ENCODE data around the gene MST1R. TPM values are rescaled to one million over a fixed set of nuclear protein-coding genes. Genes with fewer than 3 reads are reported as not detected.
A peak's percentile ranks its signal among the peaks of the same experiment; 100 is the strongest.

The MST1R gene
- total and polyA plus RNA-seq, 9 of the 15 experiments (the other 6 are each of a cell fraction or from before 2014, with no cell fraction given), result 1.3 to 10.0 (median 3.8) TPM

DNA sequence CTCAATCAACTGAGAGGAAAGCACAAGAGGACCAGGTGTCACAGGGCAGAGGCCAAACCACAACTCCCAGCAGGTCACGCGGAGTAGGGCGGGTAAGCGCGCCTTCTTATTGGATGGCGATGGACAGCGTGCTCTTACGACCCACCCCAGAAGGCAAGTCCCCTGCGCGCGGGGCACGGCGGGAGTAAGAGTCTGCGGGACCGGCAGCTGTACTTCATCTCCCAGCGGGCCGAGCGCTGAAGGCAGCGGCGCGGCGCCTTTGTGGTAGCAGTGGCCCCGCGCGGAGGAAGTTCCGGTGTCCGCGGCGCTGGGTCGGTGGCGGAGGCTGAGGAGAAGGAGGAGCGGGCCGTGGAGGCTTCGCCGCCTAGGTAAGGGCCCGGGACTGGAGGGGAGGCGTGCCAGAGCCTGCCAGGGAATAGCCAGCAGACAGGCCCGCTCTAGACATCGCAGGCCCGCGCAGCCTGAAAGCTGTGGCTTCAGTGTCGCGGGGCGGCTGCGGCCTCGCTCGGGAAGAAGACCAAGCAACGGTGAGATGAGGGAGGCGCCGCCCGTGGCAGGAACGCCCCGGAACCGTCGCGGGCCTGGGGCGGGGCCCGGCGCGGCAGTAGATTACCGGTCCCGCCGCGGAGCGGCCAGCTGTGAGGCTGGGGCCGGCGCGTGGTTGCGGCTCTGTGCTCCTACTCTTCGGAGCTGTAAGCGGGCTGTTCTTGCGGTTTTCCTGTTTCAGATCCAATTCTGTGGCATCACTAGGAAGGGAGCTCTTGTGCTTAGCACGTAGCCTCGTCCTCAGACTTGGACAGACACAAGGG, 36.4 kb upstream of the MST1R start, which contains the start of gene RBM6 (continued):
- TF ChIP-seq, protein P1, sequence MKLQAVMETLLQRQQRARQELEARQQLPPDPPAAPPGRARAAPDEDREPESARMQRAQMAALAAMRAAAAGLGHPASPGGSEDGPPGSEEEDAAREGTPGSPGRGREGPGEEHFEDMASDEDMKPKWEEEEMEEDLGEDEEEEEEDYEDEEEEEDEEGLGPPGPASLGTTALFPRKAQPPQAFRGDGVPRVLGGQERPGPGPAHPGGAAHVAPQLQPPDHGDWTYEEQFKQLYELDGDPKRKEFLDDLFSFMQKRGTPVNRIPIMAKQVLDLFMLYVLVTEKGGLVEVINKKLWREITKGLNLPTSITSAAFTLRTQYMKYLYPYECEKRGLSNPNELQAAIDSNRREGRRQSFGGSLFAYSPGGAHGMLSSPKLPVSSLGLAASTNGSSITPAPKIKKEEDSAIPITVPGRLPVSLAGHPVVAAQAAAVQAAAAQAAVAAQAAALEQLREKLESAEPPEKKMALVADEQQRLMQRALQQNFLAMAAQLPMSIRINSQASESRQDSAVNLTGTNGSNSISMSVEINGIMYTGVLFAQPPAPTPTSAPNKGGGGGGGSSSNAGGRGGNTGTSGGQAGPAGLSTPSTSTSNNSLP (IDR thresholded peaks at IDR 0.05; ENCODE audit: borderline replicate concordance, low read depth, low read length), result no peak
- no peak for TF ChIP-seq CC2D1A (IDR thresholded peaks at IDR 0.05)
- no peak for TF ChIP-seq ESRRB (CRISPR knock-in tag; IDR thresholded peaks at IDR 0.05; ENCODE audit: borderline replicate concordance)
- TF ChIP-seq SETDB1 (IDR thresholded peaks at IDR 0.05; ENCODE audit: low read length), result peak; percentile 34
- TF ChIP-seq ZKSCAN8 (CRISPR knock-in tag; IDR thresholded peaks at IDR 0.05), result no peak
- TF ChIP-seq CSDE1 (IDR thresholded peaks at IDR 0.05), result no peak
- TF ChIP-seq DACH1 (IDR thresholded peaks at IDR 0.05; ENCODE audit: partially characterized antibody), result peak; percentile 76
- no peak for TF ChIP-seq ZNF124 (CRISPR knock-in tag; IDR thresholded peaks at IDR 0.05)
- TF ChIP-seq, protein P2, sequence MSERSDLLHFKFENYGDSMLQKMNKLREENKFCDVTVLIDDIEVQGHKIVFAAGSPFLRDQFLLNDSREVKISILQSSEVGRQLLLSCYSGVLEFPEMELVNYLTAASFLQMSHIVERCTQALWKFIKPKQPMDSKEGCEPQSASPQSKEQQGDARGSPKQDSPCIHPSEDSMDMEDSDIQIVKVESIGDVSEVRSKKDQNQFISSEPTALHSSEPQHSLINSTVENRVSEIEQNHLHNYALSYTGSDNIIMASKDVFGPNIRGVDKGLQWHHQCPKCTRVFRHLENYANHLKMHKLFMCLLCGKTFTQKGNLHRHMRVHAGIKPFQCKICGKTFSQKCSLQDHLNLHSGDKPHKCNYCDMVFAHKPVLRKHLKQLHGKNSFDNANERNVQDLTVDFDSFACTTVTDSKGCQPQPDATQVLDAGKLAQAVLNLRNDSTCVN (CRISPR knock-in tag; IDR thresholded peaks at IDR 0.05), result no peak
- no peak for TF ChIP-seq HEY1 (CRISPR knock-in tag; IDR thresholded peaks at IDR 0.05; ENCODE audit: borderline replicate concordance)
- TF ChIP-seq, protein P3, sequence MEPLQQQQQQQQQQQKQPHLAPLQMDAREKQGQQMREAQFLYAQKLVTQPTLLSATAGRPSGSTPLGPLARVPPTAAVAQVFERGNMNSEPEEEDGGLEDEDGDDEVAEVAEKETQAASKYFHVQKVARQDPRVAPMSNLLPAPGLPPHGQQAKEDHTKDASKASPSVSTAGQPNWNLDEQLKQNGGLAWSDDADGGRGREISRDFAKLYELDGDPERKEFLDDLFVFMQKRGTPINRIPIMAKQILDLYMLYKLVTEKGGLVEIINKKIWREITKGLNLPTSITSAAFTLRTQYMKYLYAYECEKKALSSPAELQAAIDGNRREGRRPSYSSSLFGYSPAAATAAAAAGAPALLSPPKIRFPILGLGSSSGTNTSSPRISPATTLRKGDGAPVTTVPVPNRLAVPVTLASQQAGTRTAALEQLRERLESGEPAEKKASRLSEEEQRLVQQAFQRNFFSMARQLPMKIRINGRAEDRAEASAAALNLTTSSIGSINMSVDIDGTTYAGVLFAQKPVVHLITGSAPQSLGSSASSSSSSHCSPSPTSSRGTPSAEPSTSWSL (CRISPR knock-in tag; IDR thresholded peaks at IDR 0.05; ENCODE audit: borderline replicate concordance), result no peak
- no peak for TF ChIP-seq ETV6 (IDR thresholded peaks at IDR 0.05; ENCODE audit: borderline replicate concordance in 1 of 2, low read depth in 2 of 2, low read length in 1 of 2)
- no peak for TF ChIP-seq ETV6 (CRISPR knock-in tag; IDR thresholded peaks at IDR 0.05; ENCODE audit: borderline replicate concordance)
- no peak for TF ChIP-seq EZH2 (IDR thresholded peaks at IDR 0.05; ENCODE audit: borderline replicate concordance, low read depth, low read length)
- TF ChIP-seq ARID1B (IDR thresholded peaks at IDR 0.05), result no peak
- TF ChIP-seq, protein P4, sequence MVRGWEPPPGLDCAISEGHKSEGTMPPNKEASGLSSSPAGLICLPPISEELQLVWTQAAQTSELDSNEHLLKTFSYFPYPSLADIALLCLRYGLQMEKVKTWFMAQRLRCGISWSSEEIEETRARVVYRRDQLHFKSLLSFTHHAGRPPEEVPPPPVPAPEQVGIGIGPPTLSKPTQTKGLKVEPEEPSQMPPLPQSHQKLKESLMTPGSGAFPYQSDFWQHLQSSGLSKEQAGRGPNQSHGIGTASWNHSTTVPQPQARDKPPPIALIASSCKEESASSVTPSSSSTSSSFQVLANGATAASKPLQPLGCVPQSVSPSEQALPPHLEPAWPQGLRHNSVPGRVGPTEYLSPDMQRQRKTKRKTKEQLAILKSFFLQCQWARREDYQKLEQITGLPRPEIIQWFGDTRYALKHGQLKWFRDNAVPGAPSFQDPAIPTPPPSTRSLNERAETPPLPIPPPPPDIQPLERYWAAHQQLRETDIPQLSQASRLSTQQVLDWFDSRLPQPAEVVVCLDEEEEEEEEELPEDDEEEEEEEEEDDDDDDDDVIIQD (CRISPR knock-in tag; IDR thresholded peaks at IDR 0.05), result no peak
- no peak for TF ChIP-seq RFX5 (IDR thresholded peaks at IDR 0.05; ENCODE audit: low read depth, low read length)
- TF ChIP-seq STAG1 (CRISPR knock-in tag; IDR thresholded peaks at IDR 0.05; ENCODE audit: borderline replicate concordance), result no peak
- TF ChIP-seq, protein P5, sequence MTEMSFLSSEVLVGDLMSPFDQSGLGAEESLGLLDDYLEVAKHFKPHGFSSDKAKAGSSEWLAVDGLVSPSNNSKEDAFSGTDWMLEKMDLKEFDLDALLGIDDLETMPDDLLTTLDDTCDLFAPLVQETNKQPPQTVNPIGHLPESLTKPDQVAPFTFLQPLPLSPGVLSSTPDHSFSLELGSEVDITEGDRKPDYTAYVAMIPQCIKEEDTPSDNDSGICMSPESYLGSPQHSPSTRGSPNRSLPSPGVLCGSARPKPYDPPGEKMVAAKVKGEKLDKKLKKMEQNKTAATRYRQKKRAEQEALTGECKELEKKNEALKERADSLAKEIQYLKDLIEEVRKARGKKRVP (CRISPR knock-in tag; IDR thresholded peaks at IDR 0.05), result 0 out of 2 replicates have a peak, but pooled peaks have one; percentile 15
- no peak for TF ChIP-seq ZNF133 (CRISPR knock-in tag; IDR thresholded peaks at IDR 0.05)
- TF ChIP-seq TGIF2 (CRISPR knock-in tag; IDR thresholded peaks at IDR 0.05), result peak; percentile 92
- 0 out of 2 replicates have a peak, but pooled peaks have one; percentile 36 for TF ChIP-seq SPI1 (IDR thresholded peaks at IDR 0.05; ENCODE audit: borderline replicate concordance, low read depth, low read length)
